IMR-90 (cell line): ENCODE data around the gene IRAK3. TPM values are rescaled to one million over a fixed set of nuclear protein-coding genes. Genes with fewer than 3 reads are reported as not detected.

ENCODE experiments used
- ATAC-seq: fragments of 200-7000 bp; cut with Tn5 transposase; 2 replicates; pipeline ENCODE4 v1.9.1; 2020; ENCODE audit warnings: low read depth, mild to moderate bottlenecking, moderate library complexity
- BruUV-seq: library from RNA; stranded (reverse); fragments of 400-500 nt; replicated peaks from 2 replicates; lab custom pipeline; 2021; lab: Mats Ljungman, UMichigan
- CTCF ChIA-PET: fragments of 300-600 bp; formaldehyde crosslinking; extraction: SDS; loops from one replicate; lab custom pipeline; 2021; ENCODE audit warnings: antibody characterized with exemption; lab: Yijun Ruan, JAX
- POLR2A ChIA-PET: fragments of 300-600 bp; sonication (Branson Sonifier 250); formaldehyde crosslinking; loops from one replicate; lab custom pipeline; 2022; ENCODE audit warnings: antibody characterized with exemption; ENCODE audit not compliant: unreplicated experiment; lab: Charles Lee
- DNase-seq: peaks from one replicate; pipeline ENCODE4 v3.0.0; 2013
- H2AFZ ChIP-seq: replicated peaks from 2 replicates; pipeline ENCODE3; 2013; ENCODE audit warnings: low read length, mild to moderate bottlenecking; ENCODE audit not compliant: poor library complexity
- H2AK5ac ChIP-seq: 2 replicates; pipeline ENCODE4 v1.6.1; 2013; ENCODE audit warnings: low read depth, low read length, inconsistent platforms
- H2AK9ac ChIP-seq: replicated peaks from 2 replicates; pipeline ENCODE3; 2013; ENCODE audit warnings: mild to moderate bottlenecking, low read depth, low read length, moderate library complexity; ENCODE audit not compliant: poor library complexity
- H2BK120ac ChIP-seq: 2 replicates; pipeline ENCODE4 v1.6.1; 2013; ENCODE audit warnings: low read depth, low read length, inconsistent platforms
- H2BK15ac ChIP-seq: 3 replicates; pipeline ENCODE4 v1.6.1; 2013; ENCODE audit warnings: low read depth, low read length, inconsistent platforms
- H2BK20ac ChIP-seq: 2 replicates; pipeline ENCODE4 v1.6.1; 2013; ENCODE audit warnings: low read depth, mild to moderate bottlenecking, inconsistent platforms, low read length, moderate library complexity
- H2BK5ac ChIP-seq: 2 replicates; pipeline ENCODE4 v1.6.1; 2013; ENCODE audit warnings: mild to moderate bottlenecking, low read depth, low read length, inconsistent platforms; ENCODE audit not compliant: poor library complexity, severe bottlenecking
- H3K14ac ChIP-seq: replicated peaks from 2 replicates; pipeline ENCODE4 v1.6.1; 2013; ENCODE audit warnings: low read depth, low read length, inconsistent platforms
- H3K18ac ChIP-seq: 2 replicates; pipeline ENCODE4 v1.6.1; 2013; ENCODE audit warnings: low read depth, low read length, control low read depth
- H3K23ac ChIP-seq: 2 replicates; pipeline ENCODE4 v1.6.1; 2013; ENCODE audit warnings: low read depth, low read length, inconsistent platforms
- H3K27ac ChIP-seq: 2 replicates; pipeline ENCODE4 v1.5.1; 2013; ENCODE audit warnings: mild to moderate bottlenecking, control low read depth, low read length; ENCODE audit not compliant: insufficient read depth
- H3K27me3 ChIP-seq: 2 replicates; pipeline ENCODE4 v1.6.1; 2013; ENCODE audit warnings: low read length; ENCODE audit not compliant: control insufficient read depth, insufficient read depth
- H3K36me3 ChIP-seq: 2 replicates; pipeline ENCODE4 v1.6.1; 2013; ENCODE audit warnings: low read length, mixed read lengths; ENCODE audit not compliant: control insufficient read depth, insufficient read depth
- H3K4ac ChIP-seq: 2 replicates; pipeline ENCODE4 v1.6.1; 2013; ENCODE audit warnings: low read depth, low read length, inconsistent platforms
- H3K4me1 ChIP-seq: 2 replicates; pipeline ENCODE4 v1.6.1; 2013; ENCODE audit warnings: low read length, mixed read lengths; ENCODE audit not compliant: control insufficient read depth, insufficient read depth
- H3K4me2 ChIP-seq: 2 replicates; pipeline ENCODE4 v1.6.1; 2013; ENCODE audit warnings: low read depth, mild to moderate bottlenecking, control low read depth, low read length, moderate library complexity
- H3K4me3 ChIP-seq: 2 replicates; pipeline ENCODE4 v1.5.1; 2013; ENCODE audit warnings: low read depth, mild to moderate bottlenecking, control low read depth, low read length, moderate library complexity; ENCODE audit not compliant: insufficient read depth
- H3K56ac ChIP-seq: 2 replicates; pipeline ENCODE4 v1.6.1; 2013; ENCODE audit warnings: low read length, inconsistent platforms; ENCODE audit not compliant: insufficient read depth; ENCODE audit errors: extremely low read depth
- H3K79me1 ChIP-seq, 2 experiments: 2 replicates each; pipeline ENCODE4 v1.6.1; 2013; ENCODE audit warnings: low read length in 2 of 2, inconsistent platforms in 1 of 2, low read depth in 1 of 2
- H3K9ac ChIP-seq: 2 replicates; pipeline ENCODE4 v1.6.1; 2013; ENCODE audit warnings: low read depth, low read length, control low read depth
- H3K9me1 ChIP-seq: 2 replicates; pipeline ENCODE4 v1.6.1; 2013; ENCODE audit warnings: low read length, inconsistent platforms; ENCODE audit not compliant: insufficient read depth
- H3K9me3 ChIP-seq: 2 replicates; pipeline ENCODE4 v1.6.1; 2013; ENCODE audit warnings: low read length; ENCODE audit not compliant: control insufficient read depth, insufficient read depth
- H4K20me1 ChIP-seq: 2 replicates; pipeline ENCODE4 v1.6.1; 2013; ENCODE audit warnings: low read length, inconsistent platforms; ENCODE audit not compliant: insufficient read depth
- H4K5ac ChIP-seq: 2 replicates; pipeline ENCODE4 v1.6.1; 2013; ENCODE audit warnings: mild to moderate bottlenecking, low read depth, low read length, control low read depth
- H4K8ac ChIP-seq, 2 experiments: 2 replicates each; pipeline ENCODE4 v1.6.1; 2013; ENCODE audit warnings: low read depth in 2 of 2, low read length in 2 of 2, control low read depth in 1 of 2, inconsistent platforms in 1 of 2
- H4K91ac ChIP-seq: 2 replicates; pipeline ENCODE4 v1.6.1; 2013; ENCODE audit warnings: low read depth, low read length, inconsistent platforms; ENCODE audit not compliant: insufficient read depth
- FOS ChIP-seq: fragments of 150-350 bp; IDR thresholded peaks from 2 replicates; pipeline ENCODE4 v1.6.1; 2016; ENCODE audit warnings: low read depth, low read length
- MXI1 ChIP-seq: IDR thresholded peaks from 2 replicates; pipeline ENCODE4 v1.6.1; 2012; ENCODE audit warnings: low read depth, mild to moderate bottlenecking, low read length, moderate library complexity, borderline replicate concordance
- POLR2A ChIP-seq: IDR thresholded peaks from 2 replicates; pipeline ENCODE4 v1.6.1; 2012; ENCODE audit warnings: mild to moderate bottlenecking, low read depth, low read length
- RAD21 ChIP-seq: IDR thresholded peaks from 2 replicates; pipeline ENCODE4 v1.6.1; 2012; ENCODE audit warnings: low read length, improper control_type of control experiment
- RCOR1 ChIP-seq: IDR thresholded peaks from 2 replicates; pipeline ENCODE4 v1.6.1; 2012; ENCODE audit warnings: mild to moderate bottlenecking, low read length, improper control_type of control experiment; ENCODE audit not compliant: insufficient replicate concordance
- RFX5 ChIP-seq: IDR thresholded peaks from 2 replicates; pipeline ENCODE4 v1.8.0; 2012; ENCODE audit warnings: low read depth, mild to moderate bottlenecking, low read length, moderate library complexity
- SMC3 ChIP-seq: fragments of 150-350 bp; IDR thresholded peaks from 2 replicates; pipeline ENCODE4 v1.6.1; 2016; ENCODE audit warnings: low read depth, mild to moderate bottlenecking, antibody characterized with exemption, low read length, moderate library complexity
- USF2 ChIP-seq: fragments of 150-350 bp; IDR thresholded peaks from 2 replicates; pipeline ENCODE4 v1.6.1; 2017; ENCODE audit warnings: mild to moderate bottlenecking, antibody characterized with exemption, low read length, low read depth
- WGBS, 2 experiments: methylation state at CpG; one replicate each; pipeline versions ENCODE4 v1.1.5 to v1.1.7; 2013; ENCODE audit warnings: missing lambda C conversion rate in 2 of 2; ENCODE audit not compliant: insufficient read length in 1 of 2; ENCODE audit errors: extremely low coverage in 2 of 2; 5-methylcytosine and 5-hydroxymethylcytosine counted together
- dilution Hi-C: fragments of 300-500 bp; cut with HindIII; formaldehyde crosslinking; loops from one replicate; pipeline ENCODE4 v1.14.3; 2018; ENCODE audit warnings: low sequenced_read_pairs; ENCODE audit not compliant: unreplicated experiment
- in situ Hi-C: fragments of 300-500 bp; cut with MboI; formaldehyde crosslinking; loops from 3 replicates; pipeline ENCODE4 v1.14.3; 2019; ENCODE audit warnings: low sequenced_read_pairs, inconsistent platforms, mixed read lengths
- intact Hi-C: fragments of 100-400 bp; cut with micrococcal nuclease; formaldehyde crosslinking; loops from 2 replicates; pipeline ENCODE4 v1.10.0; 2022
- polyA plus RNA-seq, 3 experiments: library from polyadenylated mRNA; depleted of rRNA; stranded (reverse); fragments of >200 nt; gene quantifications; 2 replicates each; pipeline ENCODE4 v1.2.3, GENCODE V29; 2012; ENCODE audit warnings: low replicate concordance in 1 of 3
- total RNA-seq: library from RNA; depleted of rRNA; stranded (reverse); fragments of >200 nt; gene quantifications from 2 replicates; pipeline ENCODE4 v1.2.3, GENCODE V29; 2012

Gene IRAK3
- total and polyA plus RNA-seq, 2 of the 4 experiments (the other 2 are of a cell fraction): 0.53 to 0.72 TPM

- no CpG with 5 or more reads among the region's 2 CpGs for WGBS, 2 experiments
- H3K27me3 ChIP-seq: no peaks in the 10 kb centered on the region
- no TSS peak for BruUV-seq
- no peak for DNase-seq
- H3K9ac ChIP-seq: no peak overlapping the region
- no peak overlapping the region for H2BK15ac ChIP-seq
- ATAC-seq: no peak
- no peak overlapping the region for H2AK9ac ChIP-seq
- no peak overlapping the region for H3K27ac ChIP-seq
- H4K5ac ChIP-seq: no peak overlapping the region
- in situ Hi-C loops: loop anchor here (25.0 kb wide), 1 partner anchor 247 kb away; no protein-coding TSS in a partner anchor
- H4K91ac ChIP-seq: no peak overlapping the region
- no peak overlapping the region for H2AFZ ChIP-seq
- no peak for TF ChIP-seq RCOR1
- no peak for TF ChIP-seq USF2
- no peak for TF ChIP-seq FOS
- no peak for TF ChIP-seq RAD21
- no peak for TF ChIP-seq MXI1
- TF ChIP-seq RFX5: no peak
- no peak for TF ChIP-seq POLR2A
- no peak for TF ChIP-seq SMC3
- H3K4ac ChIP-seq: no peak overlapping the region
- H3K4me1 ChIP-seq: peaks cover 2% of the 10 kb centered on the region; the same call in 1 of the 2 replicates
- H3K79me1 ChIP-seq: peaks cover 39 to 49% of the 10 kb centered on the region in 2 experiments
- H2AK5ac ChIP-seq: no peak overlapping the region
- dilution Hi-C loops: no loop called here
- H3K4me3 ChIP-seq: no peak overlapping the region
- POLR2A ChIA-PET: no interaction called here
- H3K9me1 ChIP-seq: no peaks in the 10 kb centered on the region
- intact Hi-C loops: no loop called here
- H4K20me1 ChIP-seq: peaks cover 3% of the 10 kb centered on the region; the same call in 1 of the 2 replicates
- H3K4me2 ChIP-seq: no peak overlapping the region
- no peak overlapping the region for H2BK20ac ChIP-seq
- H3K18ac ChIP-seq: no peak overlapping the region
- H3K23ac ChIP-seq: no peak overlapping the region
- no peak overlapping the region for H4K8ac ChIP-seq
- CTCF ChIA-PET: no interaction called here
- peaks cover 2% of the 10 kb centered on the region; the same call in 1 of the 2 replicates for H3K36me3 ChIP-seq
- no peak overlapping the region for H2BK5ac ChIP-seq
- H3K14ac ChIP-seq: no peak overlapping the region
- peaks cover 2% of the 10 kb centered on the region; the same call in 1 of the 2 replicates for H3K9me3 ChIP-seq
- H3K56ac ChIP-seq: no peak overlapping the region
- H2BK120ac ChIP-seq: no peak overlapping the region
Measured at GRCh38 chr12:66165141-66165540, 23.9 kb upstream of the IRAK3 start.
